Astrocyte (in vitro differentiated cells and primary cell): Measurements from ENCODE around the gene FTO.

Source experiments
- EZH2 ChIP-seq: IDR thresholded peaks from 2 replicates; pipeline ENCODE4 v1.6.1; 2012; ENCODE audit warnings: mild to moderate bottlenecking, low read length, inconsistent platforms; ENCODE audit not compliant: insufficient read depth
- TF ChIP-seq, protein P1 (sequence below): IDR thresholded peaks from 2 replicates; pipeline ENCODE4 v1.5.1; 2011; ENCODE audit warnings: low read depth, mild to moderate bottlenecking, inconsistent platforms, low read length, moderate library complexity; ENCODE audit not compliant: insufficient read depth

DNA sequence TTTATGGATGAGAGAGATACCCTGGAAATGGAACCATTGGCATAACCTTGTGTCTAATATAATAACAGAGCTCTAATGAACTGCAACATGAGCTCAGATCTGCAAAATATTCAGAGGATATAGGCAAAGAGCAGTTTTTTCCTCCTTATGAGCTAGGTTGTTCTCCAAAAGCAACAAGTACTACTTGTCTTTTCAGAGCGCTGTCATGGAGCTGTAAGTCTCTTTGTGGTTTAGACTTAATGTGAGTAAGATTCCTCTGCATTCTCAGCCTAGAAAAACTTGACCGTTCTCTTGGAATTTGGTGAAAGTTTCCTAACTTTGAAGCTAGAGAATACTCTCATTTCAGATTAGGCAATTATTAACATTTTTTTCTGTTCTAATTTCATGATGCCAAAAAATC lies 85.2 kb downstream of the FTO start:
- TF ChIP-seq EZH2: no peak
- TF ChIP-seq, protein P1, sequence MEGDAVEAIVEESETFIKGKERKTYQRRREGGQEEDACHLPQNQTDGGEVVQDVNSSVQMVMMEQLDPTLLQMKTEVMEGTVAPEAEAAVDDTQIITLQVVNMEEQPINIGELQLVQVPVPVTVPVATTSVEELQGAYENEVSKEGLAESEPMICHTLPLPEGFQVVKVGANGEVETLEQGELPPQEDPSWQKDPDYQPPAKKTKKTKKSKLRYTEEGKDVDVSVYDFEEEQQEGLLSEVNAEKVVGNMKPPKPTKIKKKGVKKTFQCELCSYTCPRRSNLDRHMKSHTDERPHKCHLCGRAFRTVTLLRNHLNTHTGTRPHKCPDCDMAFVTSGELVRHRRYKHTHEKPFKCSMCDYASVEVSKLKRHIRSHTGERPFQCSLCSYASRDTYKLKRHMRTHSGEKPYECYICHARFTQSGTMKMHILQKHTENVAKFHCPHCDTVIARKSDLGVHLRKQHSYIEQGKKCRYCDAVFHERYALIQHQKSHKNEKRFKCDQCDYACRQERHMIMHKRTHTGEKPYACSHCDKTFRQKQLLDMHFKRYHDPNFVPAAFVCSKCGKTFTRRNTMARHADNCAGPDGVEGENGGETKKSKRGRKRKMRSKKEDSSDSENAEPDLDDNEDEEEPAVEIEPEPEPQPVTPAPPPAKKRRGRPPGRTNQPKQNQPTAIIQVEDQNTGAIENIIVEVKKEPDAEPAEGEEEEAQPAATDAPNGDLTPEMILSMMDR: no peak
